WTC11 (cell line): Measurements from ENCODE around the gene TAF4. TPM values are rescaled to one million over a fixed set of nuclear protein-coding genes. Genes with fewer than 3 reads are reported as not detected.
A peak's percentile ranks its signal among the peaks of the same experiment; 100 is the strongest.

ENCODE experiments used
- ATAC-seq: fragments of 200-7000 bp; cut with Tn5 transposase; 2 replicates; pipeline ENCODE4 v1.10.0; 2021; ENCODE audit warnings: mild to moderate bottlenecking, moderate library complexity
- CTCF ChIA-PET: fragments of 300-600 bp; sonication (Branson Sonifier 250); formaldehyde crosslinking; loops from one replicate; lab custom pipeline; 2021; ENCODE audit warnings: antibody characterized with exemption; lab: Charles Lee
- POLR2A ChIA-PET: fragments of 350-600 bp; sonication (Branson Sonifier 250); formaldehyde crosslinking; loops from one replicate; lab custom pipeline; 2021; ENCODE audit warnings: antibody characterized with exemption; lab: Charles Lee
- DNase-seq: peaks from one replicate; pipeline ENCODE4 v3.0.0; 2021; ENCODE audit warnings: low spot score
- H3K27ac Mint-ChIP-seq: 2 replicates; pipeline ENCODE4 v1.8.0; 2021; ENCODE audit warnings: mixed read lengths
- H3K27me3 Mint-ChIP-seq: 2 replicates; pipeline ENCODE4 v1.8.0; 2021; ENCODE audit warnings: low read depth, mild to moderate bottlenecking, moderate library complexity, mixed read lengths
- H3K36me3 Mint-ChIP-seq: 2 replicates; pipeline ENCODE4 v1.8.0; 2021; ENCODE audit warnings: mixed read lengths
- H3K4me1 Mint-ChIP-seq: 2 replicates; pipeline ENCODE4 v1.8.0; 2022; ENCODE audit warnings: mixed read lengths
- H3K4me3 Mint-ChIP-seq: 2 replicates; pipeline ENCODE4 v1.8.0; 2021; ENCODE audit warnings: mild to moderate bottlenecking, moderate library complexity, mixed read lengths
- H3K9me3 Mint-ChIP-seq: 2 replicates; pipeline ENCODE4 v1.8.0; 2021; ENCODE audit warnings: mixed read lengths
- CBFB ChIP-seq: sonication (generic); formaldehyde crosslinking; IDR thresholded peaks from 2 replicates; pipeline ENCODE4 v1.8.1; 2022; ENCODE audit warnings: mild to moderate bottlenecking, low read depth, missing genetic modification reagents
- CREM ChIP-seq: sonication (generic); formaldehyde crosslinking; IDR thresholded peaks from 2 replicates; pipeline ENCODE4 v1.8.1; 2022; ENCODE audit warnings: mild to moderate bottlenecking, missing genetic modification reagents, moderate library complexity
- ESRRA ChIP-seq: sonication (generic); formaldehyde crosslinking; IDR thresholded peaks from 2 replicates; pipeline ENCODE4 v1.8.1; 2022; ENCODE audit warnings: mild to moderate bottlenecking, missing genetic modification reagents, borderline replicate concordance
- GABPB1 ChIP-seq: sonication (generic); formaldehyde crosslinking; IDR thresholded peaks from 2 replicates; pipeline ENCODE4 v1.8.1; 2023; ENCODE audit warnings: mild to moderate bottlenecking, missing genetic modification reagents
- IRF1 ChIP-seq: sonication (generic); formaldehyde crosslinking; IDR thresholded peaks from 2 replicates; pipeline ENCODE4 v1.8.0; 2023; ENCODE audit warnings: missing genetic modification reagents
- JUN ChIP-seq: sonication (generic); formaldehyde crosslinking; IDR thresholded peaks from 2 replicates; pipeline ENCODE4 v1.8.0; 2023; ENCODE audit warnings: mild to moderate bottlenecking, missing genetic modification reagents
- KAT7 ChIP-seq: sonication (generic); formaldehyde crosslinking; IDR thresholded peaks from 2 replicates; pipeline ENCODE4 v1.8.1; 2023; ENCODE audit warnings: missing genetic modification reagents, mild to moderate bottlenecking, borderline replicate concordance
- NFYB ChIP-seq: sonication (generic); formaldehyde crosslinking; conservative IDR thresholded peaks from 2 replicates; pipeline ENCODE4 v1.8.0; 2022; ENCODE audit warnings: low read depth, missing genetic modification reagents
- PRDM15 ChIP-seq: sonication (generic); formaldehyde crosslinking; IDR thresholded peaks from 2 replicates; pipeline ENCODE4 v1.8.0; 2022; ENCODE audit warnings: missing genetic modification reagents
- USF1 ChIP-seq: sonication (generic); formaldehyde crosslinking; IDR thresholded peaks from 2 replicates; pipeline ENCODE4 v1.8.0; 2022; ENCODE audit warnings: mild to moderate bottlenecking, missing genetic modification reagents
- ZNF121 ChIP-seq: sonication (generic); formaldehyde crosslinking; IDR thresholded peaks from 2 replicates; pipeline ENCODE4 v1.8.0; 2023; ENCODE audit warnings: missing genetic modification reagents
- ZNF232 ChIP-seq: sonication (generic); formaldehyde crosslinking; IDR thresholded peaks from 2 replicates; pipeline ENCODE4 v1.8.0; 2022; ENCODE audit warnings: mild to moderate bottlenecking, missing genetic modification reagents
- ZNF281 ChIP-seq: sonication (generic); formaldehyde crosslinking; IDR thresholded peaks from 2 replicates; pipeline ENCODE4 v1.8.0; 2023; ENCODE audit warnings: mild to moderate bottlenecking, missing genetic modification reagents
- ZNF416 ChIP-seq: fragments of 250-450 bp; sonication (Bioruptor Pico); IDR thresholded peaks from 2 replicates; pipeline ENCODE4 v1.9.0; 2021; ENCODE audit warnings: mild to moderate bottlenecking, inconsistent platforms
- ZNF425 ChIP-seq: fragments of 250-450 bp; sonication (Bioruptor Pico); conservative IDR thresholded peaks from 2 replicates; pipeline ENCODE4 v1.9.0; 2021; ENCODE audit warnings: mild to moderate bottlenecking
- total RNA-seq: library from RNA; stranded (reverse); gene quantifications from 3 replicates; pipeline ENCODE4 v1.2.3, GENCODE V29; 2021
- TF ChIP-seq, protein P1 (sequence below): sonication (generic); formaldehyde crosslinking; IDR thresholded peaks from 2 replicates; pipeline ENCODE4 v1.8.1; 2023; ENCODE audit warnings: mild to moderate bottlenecking, missing genetic modification reagents
- TF ChIP-seq, protein P2 (sequence below): fragments of 250-450 bp; sonication (Bioruptor Pico); IDR thresholded peaks from 2 replicates; pipeline ENCODE4 v1.9.0; 2021; ENCODE audit warnings: moderate library complexity, mild to moderate bottlenecking, inconsistent platforms, borderline replicate concordance

Gene TAF4
- total RNA-seq, 1 experiment from 2014 or later, result 34.4 TPM

DNA sequence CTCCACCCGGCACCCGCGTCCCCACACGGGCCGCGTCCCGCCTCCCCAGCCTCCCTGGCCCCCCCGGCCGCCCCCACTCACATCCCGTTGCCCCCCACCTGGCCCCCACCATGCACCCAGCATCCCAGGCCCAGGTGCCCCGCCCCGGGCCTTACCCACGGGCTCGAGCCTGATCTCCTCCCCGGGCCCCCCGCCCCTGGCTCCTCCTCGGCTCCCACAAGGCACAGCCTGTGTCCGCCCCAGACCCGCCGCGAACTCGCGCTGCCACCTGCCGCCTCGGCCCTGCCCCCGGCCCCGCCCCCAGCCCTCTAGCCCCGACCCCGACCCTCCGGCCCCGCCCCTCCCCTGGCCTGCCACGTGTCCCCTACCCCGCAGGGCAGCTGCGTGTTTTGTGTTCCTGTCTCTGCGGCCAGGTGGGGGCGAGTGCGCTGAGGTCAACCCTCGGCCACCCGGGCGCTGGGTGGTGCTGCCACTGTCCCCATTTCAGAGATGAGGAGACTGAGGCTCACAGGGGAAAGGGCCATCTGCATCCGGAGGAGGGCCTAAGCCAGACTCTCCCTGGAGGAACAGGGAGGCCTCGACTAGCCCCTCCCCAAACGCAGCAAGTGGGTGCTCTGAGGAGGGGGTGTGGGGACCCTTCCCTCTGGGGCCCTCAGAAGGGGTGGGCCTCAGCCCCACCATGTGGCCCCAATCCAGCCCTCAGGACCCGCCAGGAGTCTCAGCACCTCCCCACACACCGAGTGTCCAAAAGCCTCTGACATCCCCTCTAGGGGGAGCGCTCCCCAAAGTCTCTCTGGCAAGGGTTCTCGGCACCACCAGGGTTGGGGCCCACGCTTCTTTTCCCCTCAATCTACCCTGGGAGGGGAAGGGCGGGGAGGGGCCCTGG, 99.8 kb downstream of the TAF4 start (continued):
- TF ChIP-seq ZNF281 (CRISPR knock-in tag) (no peak), CREM (CRISPR knock-in tag) (no peak), ZNF232 (CRISPR knock-in tag) (no peak), KAT7 (CRISPR knock-in tag) (no peak), ZNF121 (peak; percentile 47; the same call in 1 of the 2 replicates), PRDM15 (CRISPR knock-in tag) (no peak), CBFB (CRISPR knock-in tag) (no peak), GABPB1 (CRISPR knock-in tag) (no peak), USF1 (CRISPR knock-in tag) (no peak)
- TF ChIP-seq, protein P1, sequence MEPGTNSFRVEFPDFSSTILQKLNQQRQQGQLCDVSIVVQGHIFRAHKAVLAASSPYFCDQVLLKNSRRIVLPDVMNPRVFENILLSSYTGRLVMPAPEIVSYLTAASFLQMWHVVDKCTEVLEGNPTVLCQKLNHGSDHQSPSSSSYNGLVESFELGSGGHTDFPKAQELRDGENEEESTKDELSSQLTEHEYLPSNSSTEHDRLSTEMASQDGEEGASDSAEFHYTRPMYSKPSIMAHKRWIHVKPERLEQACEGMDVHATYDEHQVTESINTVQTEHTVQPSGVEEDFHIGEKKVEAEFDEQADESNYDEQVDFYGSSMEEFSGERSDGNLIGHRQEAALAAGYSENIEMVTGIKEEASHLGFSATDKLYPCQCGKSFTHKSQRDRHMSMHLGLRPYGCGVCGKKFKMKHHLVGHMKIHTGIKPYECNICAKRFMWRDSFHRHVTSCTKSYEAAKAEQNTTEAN (CRISPR knock-in tag), result 0 out of 2 replicates have a peak, but pooled peaks have one; percentile 17
- TF ChIP-seq, protein P2, sequence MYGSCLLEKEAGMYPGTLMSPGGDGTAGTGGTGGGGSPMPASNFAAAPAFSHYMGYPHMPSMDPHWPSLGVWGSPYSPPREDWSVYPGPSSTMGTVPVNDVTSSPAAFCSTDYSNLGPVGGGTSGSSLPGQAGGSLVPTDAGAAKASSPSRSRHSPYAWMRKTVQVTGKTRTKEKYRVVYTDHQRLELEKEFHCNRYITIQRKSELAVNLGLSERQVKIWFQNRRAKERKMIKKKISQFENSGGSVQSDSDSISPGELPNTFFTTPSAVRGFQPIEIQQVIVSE (CRISPR knock-in tag), result no peak

DNA sequence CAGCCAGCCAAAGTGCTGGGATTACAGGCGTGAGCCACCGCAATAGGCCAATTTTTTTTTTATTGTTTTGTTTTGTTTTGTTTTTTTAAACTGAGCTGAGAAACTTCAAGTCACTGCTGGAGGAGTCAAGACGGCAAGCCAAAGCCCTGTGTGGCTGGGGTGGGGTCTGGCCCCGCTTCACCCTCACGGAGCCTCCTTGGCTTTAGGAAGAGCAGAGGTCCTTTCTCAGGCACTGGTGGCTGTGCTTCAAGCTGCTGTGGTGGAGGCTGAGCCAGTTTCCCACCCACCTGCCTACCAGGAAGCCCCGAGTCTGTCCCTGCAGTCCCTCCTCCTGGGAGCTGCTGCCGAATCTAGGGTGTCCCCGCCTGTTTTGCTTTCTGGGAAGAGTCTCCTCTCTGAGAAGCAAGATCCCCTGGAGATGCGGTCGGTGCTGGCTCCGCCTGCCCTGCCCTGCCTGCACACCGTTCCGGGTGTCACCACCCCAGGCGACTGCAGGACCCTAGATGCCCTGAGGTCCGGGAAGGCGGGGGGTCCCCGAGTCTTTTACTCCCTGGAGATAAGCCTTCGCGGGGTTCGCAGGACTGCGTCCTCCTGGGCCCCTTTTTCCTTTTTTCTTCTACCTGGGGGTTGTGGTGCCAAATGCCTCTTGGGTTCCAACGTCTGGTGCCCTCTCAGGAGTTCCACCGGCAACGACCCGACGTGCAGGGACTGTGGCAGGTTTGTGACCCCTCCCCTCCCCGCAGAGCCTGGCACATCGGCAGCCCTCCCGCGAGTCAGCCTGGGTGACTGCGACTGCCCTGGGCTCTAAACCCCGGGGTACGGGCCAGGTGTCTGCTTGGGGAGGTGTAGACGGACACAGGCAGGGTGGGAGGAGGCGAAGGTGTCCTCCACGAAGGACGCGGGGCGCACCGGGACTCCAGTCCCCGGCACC, 100.7 kb downstream of the TAF4 start:
- no peaks in the 10 kb centered on the region for H3K27me3 Mint-ChIP-seq
- H3K4me1 Mint-ChIP-seq, result peaks cover 12% of the 10 kb centered on the region
- no peak overlapping the region for H3K4me3 Mint-ChIP-seq
- DNase-seq, result no peak
- TF ChIP-seq ZNF425 (CRISPR knock-in tag) (no peak), ESRRA (CRISPR knock-in tag) (no peak), ZNF416 (CRISPR knock-in tag) (no peak), KAT7 (CRISPR knock-in tag) (no peak), ZNF281 (CRISPR knock-in tag) (no peak), JUN (CRISPR knock-in tag) (no peak), NFYB (CRISPR knock-in tag) (no peak), IRF1 (CRISPR knock-in tag) (no peak)
- peak; percentile 6; the same call in 1 of the 2 replicates for ATAC-seq
- H3K9me3 Mint-ChIP-seq, result no peaks in the 10 kb centered on the region
- ChIA-PET POLR2A (no interaction called here), CTCF (no interaction called here)
- no peaks in the 10 kb centered on the region for H3K36me3 Mint-ChIP-seq
- no peak overlapping the region for H3K27ac Mint-ChIP-seq
